Keratinocyte (primary cell): ENCODE measurements around the gene PIK3AP1. TPM values are rescaled to one million over a fixed set of nuclear protein-coding genes. Genes with fewer than 3 reads are reported as not detected.

Source experiments
- DNase-seq: peaks from one replicate; pipeline ENCODE4 v3.0.0-alpha.2; 2011; ENCODE audit warnings: low read depth, missing footprints, low spot score
- FAIRE-seq: peaks from 2 replicates; lab custom pipeline; 2011; peaks lifted over from hg19 to GRCh38; lab: Jason Lieb, UNC
- H2AFZ ChIP-seq: 2 replicates; pipeline ENCODE4 v1.6.0; 2012; ENCODE audit warnings: low read length, control low read depth, inconsistent platforms; ENCODE audit not compliant: control insufficient read depth
- H3K27ac ChIP-seq: 2 replicates; pipeline ENCODE4 v1.5.1; 2011; ENCODE audit warnings: low read length; ENCODE audit not compliant: control insufficient read depth, insufficient read depth
- H3K27me3 ChIP-seq: 3 replicates; pipeline ENCODE4 v1.6.0; 2011; ENCODE audit warnings: low read length; ENCODE audit not compliant: control insufficient read depth, insufficient read depth; ENCODE audit errors: extremely low read depth
- H3K36me3 ChIP-seq, 2 experiments: 2 replicates in 1 of 2; 3 replicates in 1 of 2; pipeline ENCODE4 v1.5.1; 2011; ENCODE audit warnings: low read length in 2 of 2, mild to moderate bottlenecking in 1 of 2; ENCODE audit not compliant: control insufficient read depth in 2 of 2, insufficient read depth in 2 of 2; ENCODE audit errors: extremely low read depth in 1 of 2
- H3K4me1 ChIP-seq: 3 replicates; pipeline ENCODE4 v1.5.1; 2011; ENCODE audit warnings: low read length; ENCODE audit not compliant: control insufficient read depth, insufficient read depth; ENCODE audit errors: extremely low read depth
- H3K4me2 ChIP-seq: 3 replicates; pipeline ENCODE4 v1.6.0; 2011; ENCODE audit warnings: low read depth, low read length; ENCODE audit not compliant: control insufficient read depth, insufficient read depth; ENCODE audit errors: extremely low read depth
- H3K4me3 ChIP-seq, 3 experiments: fragments of 200-600 bp in 1 of 3; sonication (generic) in 1 of 3; 2 replicates in 2 of 3; 3 replicates in 1 of 3; pipeline ENCODE4 v1.5.1; 2011 to 2016; ENCODE audit warnings: low read length in 3 of 3, mild to moderate bottlenecking in 3 of 3, control low read depth in 2 of 3, inconsistent platforms in 1 of 3, low read depth in 1 of 3, mixed read lengths in 1 of 3, mixed run types in 1 of 3, moderate library complexity in 1 of 3; ENCODE audit not compliant: control insufficient read depth in 2 of 3, insufficient read depth in 2 of 3; ENCODE audit errors: extremely low read depth in 1 of 3
- H3K79me2 ChIP-seq: 2 replicates; pipeline ENCODE4 v1.6.0; 2012; ENCODE audit warnings: low read length; ENCODE audit not compliant: control insufficient read depth, insufficient read depth
- H3K9ac ChIP-seq: 3 replicates; pipeline ENCODE4 v1.6.0; 2011; ENCODE audit warnings: low read length; ENCODE audit not compliant: control insufficient read depth, insufficient read depth; ENCODE audit errors: extremely low read depth
- H3K9me1 ChIP-seq: 3 replicates; pipeline ENCODE4 v1.6.0; 2011; ENCODE audit warnings: low read length; ENCODE audit not compliant: control insufficient read depth, insufficient read depth; ENCODE audit errors: extremely low read depth
- H3K9me3 ChIP-seq: 2 replicates; pipeline ENCODE4 v1.5.1; 2012; ENCODE audit warnings: low read depth, low read length; ENCODE audit not compliant: control insufficient read depth
- H4K20me1 ChIP-seq: 3 replicates; pipeline ENCODE4 v1.6.0; 2011; ENCODE audit warnings: low read length; ENCODE audit not compliant: control insufficient read depth, insufficient read depth; ENCODE audit errors: extremely low read depth
- CTCF ChIP-seq, 3 experiments: IDR thresholded peaks in 1 of 3; conservative IDR thresholded peaks in 1 of 3; optimal IDR thresholded peaks in 1 of 3; 2 replicates in 2 of 3; 3 replicates in 1 of 3; pipeline versions ENCODE3 to v1.5.1; 2011; ENCODE audit warnings: low read length in 3 of 3, mild to moderate bottlenecking in 3 of 3, moderate library complexity in 2 of 3, control low read depth in 1 of 3, inconsistent platforms in 1 of 3; ENCODE audit not compliant: insufficient read depth in 2 of 3; ENCODE audit errors: extremely low read depth in 1 of 3
- EZH2 ChIP-seq: IDR thresholded peaks from one replicate; pipeline ENCODE4 v1.6.1; 2012; ENCODE audit warnings: inconsistent platforms, mild to moderate bottlenecking, low read length, moderate library complexity
- dilution Hi-C: fragments of 300-500 bp; cut with MboI; formaldehyde crosslinking; loops from one replicate; pipeline ENCODE4 v1.7.0; 2020; ENCODE audit warnings: low sequenced_read_pairs; ENCODE audit not compliant: extremely low pct_ligation_motif_present
- polyA plus RNA-seq, 5 experiments: library from polyadenylated mRNA; depleted of rRNA in 3 of 5; stranded (reverse) in 3 of 5; stranded (forward) in 1 of 5; unstranded in 1 of 5; fragments of >200 nt; gene quantifications; 1 replicate in 1 of 5; 2 replicates in 3 of 5; 3 replicates in 1 of 5; pipeline versions ENCODE4 v1.2.1 to v1.2.3, GENCODE V29; 2011 to 2012; ENCODE audit warnings: missing spikeins in 2 of 5, low read depth in 1 of 5, low replicate concordance in 1 of 5

PIK3AP1 gene
- polyA plus RNA-seq, 1 donor (not counting 4 experiments of a cell fraction or from before 2014, with no cell fraction given) = not detected

DNA sequence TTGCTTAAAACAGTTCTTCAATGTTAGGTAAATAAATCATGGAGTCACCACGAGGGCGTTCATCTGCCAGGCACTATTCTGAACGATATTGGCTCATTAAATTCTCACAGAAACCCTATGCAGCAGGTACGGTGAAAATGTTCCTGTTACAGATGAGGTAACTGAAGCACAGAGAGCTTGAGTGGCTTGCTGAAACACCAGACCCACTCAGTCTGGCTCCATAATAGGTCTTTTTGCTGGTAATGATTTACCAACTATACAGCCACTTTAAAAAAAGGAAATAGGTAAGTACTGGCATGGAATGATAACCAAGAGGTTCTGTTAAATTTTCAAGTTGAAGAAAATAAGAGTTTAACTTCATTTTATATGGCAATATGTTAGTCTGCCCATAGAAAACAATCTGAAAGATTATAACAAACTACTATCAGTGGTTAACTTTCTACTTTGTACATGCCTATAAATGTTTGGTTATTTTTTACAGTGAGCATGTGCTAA, 132.2 kb downstream of the PIK3AP1 start:
- TF ChIP-seq EZH2 = no peak
- no peak for TF ChIP-seq CTCF (optimal IDR thresholded peaks at IDR 0.05 in 1 of 3, IDR thresholded peaks at IDR 0.05 in 1 of 3, conservative IDR thresholded peaks at IDR 0.05 in 1 of 3; ENCODE audit: extremely low read depth in 1 of 3, insufficient read depth in 2 of 3, low read length in 3 of 3)
- DNase-seq (no peak), FAIRE-seq (no peak)
- H3K4me1 ChIP-seq = peaks cover 21% of the 10 kb centered on the region
- no peaks in the 10 kb centered on the region for H3K27me3 ChIP-seq
- dilution Hi-C loops = no loop called here
- H4K20me1 ChIP-seq = no peaks in the 10 kb centered on the region
- H3K27ac ChIP-seq = peak overlapping the region; percentile 1
- H3K9me1 ChIP-seq = no peaks in the 10 kb centered on the region
- H3K4me3 ChIP-seq = peak overlapping the region in 1 of 3 experiments; percentile 64
- no peaks in the 10 kb centered on the region for H3K9me3 ChIP-seq
- H3K36me3 ChIP-seq = no peaks in the 10 kb centered on the region
- H3K4me2 ChIP-seq = peak overlapping the region; percentile 82
- peaks cover 35% of the 10 kb centered on the region for H3K79me2 ChIP-seq
- peak overlapping the region; percentile 59 for H2AFZ ChIP-seq
- H3K9ac ChIP-seq = peak overlapping the region; percentile 91

- H3K4me3 ChIP-seq = peak overlapping the region; percentile 55 to 80 (median 64)
- TF ChIP-seq EZH2 (no peak), CTCF (optimal IDR thresholded peaks at IDR 0.05 in 1 of 3, IDR thresholded peaks at IDR 0.05 in 1 of 3, conservative IDR thresholded peaks at IDR 0.05 in 1 of 3; ENCODE audit: extremely low read depth in 1 of 3, insufficient read depth in 2 of 3, low read length in 3 of 3) (no peak)
- dilution Hi-C loops = no loop called here
- FAIRE-seq = no peak
- H3K36me3 ChIP-seq = no peaks in the 10 kb centered on the region
- H3K4me1 ChIP-seq = peaks cover 21% of the 10 kb centered on the region
- peak overlapping the region; percentile 82 for H3K4me2 ChIP-seq
- peak overlapping the region; percentile 91 for H3K9ac ChIP-seq
- no peaks in the 10 kb centered on the region for H3K9me1 ChIP-seq
- H4K20me1 ChIP-seq = peaks cover 3% of the 10 kb centered on the region
- peak overlapping the region; percentile 86 for H3K27ac ChIP-seq
- no peaks in the 10 kb centered on the region for H3K27me3 ChIP-seq
- H3K9me3 ChIP-seq = no peaks in the 10 kb centered on the region
- DNase-seq = no peak
- peak overlapping the region; percentile 59 for H2AFZ ChIP-seq
- peaks cover 41% of the 10 kb centered on the region for H3K79me2 ChIP-seq
These were observed 132.9 kb downstream of the PIK3AP1 start for GRCh38 chr10:96587264-96588059.
